Large intestine (tissue), 3 donors: ENCODE results near the gene MDH1. TPM values are rescaled to one million over a fixed set of nuclear protein-coding genes. Genes with fewer than 3 reads are reported as not detected.
"Not testable (repeated sequence)": the region's sequence is repeated elsewhere in the genome, so short reads cannot be mapped to it uniquely, and the experiment has no call there.

Experiments used
- DNase-seq, 2 donors: peaks; one replicate each; pipeline versions ENCODE4 v3.0.0 to v3.0.0-alpha.2; 2013
- H3K27ac ChIP-seq: one replicate; pipeline ENCODE4 v1.5.1; 2013; ENCODE audit warnings: low read length
- H3K27me3 ChIP-seq: 2 replicates; pipeline ENCODE4 v1.6.1; 2013; ENCODE audit warnings: low read length; ENCODE audit not compliant: control insufficient read depth, insufficient read depth
- H3K36me3 ChIP-seq: 2 replicates; pipeline ENCODE4 v1.6.1; 2013; ENCODE audit warnings: low read length; ENCODE audit not compliant: control insufficient read depth, insufficient read depth
- H3K4me1 ChIP-seq: one replicate; pipeline ENCODE4 v1.6.1; 2013; ENCODE audit warnings: low read length; ENCODE audit not compliant: control insufficient read depth, insufficient read depth
- H3K4me3 ChIP-seq: one replicate; pipeline ENCODE4 v1.5.1; 2013; ENCODE audit warnings: low read length
- H3K9me3 ChIP-seq: one replicate; pipeline ENCODE4 v1.6.1; 2013; ENCODE audit warnings: mild to moderate bottlenecking, low read depth, low read length, moderate library complexity; ENCODE audit not compliant: control insufficient read depth
- WGBS: methylation state at CpG from one replicate; pipeline ENCODE4 v1.1.5; 2013; ENCODE audit warnings: low lambda C conversion rate; ENCODE audit not compliant: insufficient coverage; 5-methylcytosine and 5-hydroxymethylcytosine counted together
- polyA plus RNA-seq: library from polyadenylated mRNA; unstranded; fragments of 120-200 nt; gene quantifications from one replicate; pipeline ENCODE4 v1.2.1, GENCODE V29; 2013

The MDH1 gene
- polyA plus RNA-seq, 1 donor, result 200 TPM

DNA sequence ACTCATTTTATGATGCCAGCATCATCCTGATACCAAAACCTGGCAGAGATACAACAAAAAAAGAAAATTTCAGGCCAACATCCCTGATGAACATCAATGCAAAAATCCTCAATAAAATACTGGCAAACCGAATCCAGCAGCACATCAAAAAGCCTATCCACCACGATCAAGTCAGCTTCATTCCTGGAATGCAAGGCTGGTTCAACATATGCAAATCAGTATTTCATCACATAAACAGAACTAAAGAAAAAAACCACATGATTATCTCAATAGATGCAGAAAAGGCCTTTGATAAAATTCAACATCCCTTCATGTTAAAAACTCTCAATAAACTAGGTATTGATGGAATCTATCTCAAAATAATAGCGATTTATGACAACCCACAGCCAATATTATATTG is 29.8 kb upstream of the MDH1 start:
- H3K36me3 ChIP-seq, result not testable (repeated sequence)
- no CpG with 5 or more reads among the region's 3 CpGs for WGBS

DNA sequence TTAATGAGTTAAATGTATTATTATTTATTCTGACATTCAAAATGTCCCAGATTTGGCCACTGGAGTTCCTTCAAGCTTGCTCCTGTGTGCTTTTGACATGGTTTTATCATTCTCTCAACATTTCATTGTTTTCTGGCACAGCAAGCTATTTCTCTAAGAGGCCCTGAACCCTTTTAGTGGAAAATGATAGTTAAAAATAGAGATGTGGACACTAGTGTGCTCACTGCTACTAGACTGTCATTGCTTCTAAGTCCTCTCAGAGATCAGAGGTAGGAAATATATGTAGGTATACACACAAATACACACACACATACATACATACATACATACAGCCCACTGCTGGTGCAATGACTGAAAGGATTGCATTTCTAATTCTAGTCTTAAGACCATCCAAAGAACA is 26.0 kb upstream of the MDH1 start:
- Histone ChIP-seq H3K27me3 (no peaks in the 10 kb centered on the region), H3K36me3 (no peaks in the 10 kb centered on the region), H3K4me3 (no peak overlapping the region), H3K4me1 (no peaks in the 10 kb centered on the region), H3K9me3 (no peaks in the 10 kb centered on the region), H3K27ac (no peak overlapping the region)
- no peak for DNase-seq

More for the DNA sequence above, 29.8 kb upstream of the MDH1 start:
- not testable (repeated sequence) for H3K4me1 ChIP-seq, DNase-seq, H3K4me3 ChIP-seq, H3K27me3 ChIP-seq, H3K9me3 ChIP-seq, H3K27ac ChIP-seq

DNA sequence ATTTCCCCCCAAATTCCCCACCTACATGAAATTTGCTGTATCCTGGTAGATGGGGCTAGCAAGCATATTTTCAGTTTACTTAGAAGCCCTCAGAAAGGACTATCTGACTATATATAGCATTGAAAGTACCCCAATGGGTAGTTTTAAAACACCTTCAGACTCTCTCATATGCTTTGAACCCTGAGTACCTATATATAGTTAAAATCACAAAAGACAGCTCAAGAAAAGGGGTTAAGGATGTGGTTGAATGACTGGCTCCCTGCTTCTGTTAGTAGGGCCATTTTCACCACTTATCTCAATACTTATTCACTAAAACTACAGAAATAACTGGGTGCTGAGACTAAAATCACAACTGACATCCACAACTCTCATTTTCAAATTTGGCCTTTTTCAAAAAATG is 19.0 kb upstream of the MDH1 start:
- H3K36me3 ChIP-seq, result no peaks in the 10 kb centered on the region
- H3K27ac ChIP-seq, result no peak overlapping the region
- no peaks in the 10 kb centered on the region for H3K4me1 ChIP-seq
- H3K27me3 ChIP-seq, result no peaks in the 10 kb centered on the region
- DNase-seq, result no peak
- no peaks in the 10 kb centered on the region for H3K9me3 ChIP-seq
- H3K4me3 ChIP-seq, result no peak overlapping the region

DNA sequence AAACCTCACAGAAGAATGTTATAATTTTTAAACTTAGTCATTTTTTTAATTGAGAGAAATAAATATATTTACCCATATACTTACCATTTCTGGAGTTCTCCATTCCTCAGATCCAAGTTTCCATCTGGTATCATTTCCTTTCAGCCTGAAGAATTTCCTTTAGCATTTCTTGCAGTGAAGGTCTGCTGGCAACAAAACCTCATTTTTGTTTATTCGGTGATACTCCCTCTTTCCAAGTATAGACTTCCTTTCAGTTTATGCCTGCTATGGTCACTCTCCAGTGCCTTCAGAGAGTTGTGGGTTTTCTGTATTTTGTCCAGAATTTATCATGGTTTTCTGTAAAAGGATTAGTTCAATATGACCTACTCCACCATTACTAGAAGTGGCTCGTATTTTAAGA is 17.5 kb upstream of the MDH1 start:
- Histone ChIP-seq H3K4me3 (no peak overlapping the region), H3K9me3 (no peaks in the 10 kb centered on the region), H3K36me3 (no peaks in the 10 kb centered on the region), H3K4me1 (no peaks in the 10 kb centered on the region), H3K27me3 (no peaks in the 10 kb centered on the region), H3K27ac (no peak overlapping the region)
- WGBS, result 100% methylated on average over 1 of the region's 2 CpGs
- no peak for DNase-seq

DNA sequence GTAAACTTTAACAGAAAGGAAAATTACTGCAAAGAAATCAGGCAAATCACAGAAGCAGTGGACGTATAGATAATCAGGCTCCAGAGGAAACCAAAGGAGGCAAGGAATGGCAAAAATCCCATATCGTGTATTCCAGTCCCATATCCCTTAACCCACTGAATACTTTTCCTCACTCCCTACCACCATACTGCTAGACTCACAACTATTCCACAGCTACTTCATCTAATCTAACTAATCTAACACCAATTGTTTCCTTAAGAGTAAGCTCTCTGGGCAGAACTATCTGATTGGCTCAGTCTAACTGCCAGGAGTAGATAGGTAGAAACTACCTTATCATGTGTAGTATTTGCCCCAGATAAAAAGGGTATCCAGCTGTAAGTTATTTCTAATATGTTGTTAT is 16.8 kb upstream of the MDH1 start:
- Histone ChIP-seq H3K9me3 (no peaks in the 10 kb centered on the region), H3K27ac (no peak overlapping the region), H3K36me3 (no peaks in the 10 kb centered on the region), H3K4me1 (no peaks in the 10 kb centered on the region), H3K4me3 (no peak overlapping the region), H3K27me3 (no peaks in the 10 kb centered on the region)
- DNase-seq, result no peak
- WGBS, result no CpG with 5 or more reads among the region's 2 CpGs

DNA sequence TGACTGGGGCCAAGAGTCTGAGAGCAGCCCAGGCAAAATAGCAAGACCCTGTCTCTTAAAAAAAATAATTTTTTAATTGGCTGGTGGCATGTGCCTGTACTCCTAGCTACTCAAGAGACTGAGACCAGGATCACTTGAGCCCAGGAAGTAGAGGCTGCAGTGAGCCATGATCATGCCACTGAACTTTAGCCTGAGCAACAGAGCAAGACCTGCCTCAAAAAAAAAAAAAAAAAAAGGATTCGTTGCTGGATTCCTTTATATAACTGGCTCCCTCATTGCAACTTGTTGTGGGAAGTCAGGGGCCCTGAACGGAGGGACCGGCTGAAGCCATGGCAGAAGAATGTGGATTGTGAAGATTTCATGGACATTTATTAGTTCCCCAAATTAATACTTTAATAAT is 15.7 kb upstream of the MDH1 start:
- DNase-seq, H3K27me3 ChIP-seq, H3K27ac ChIP-seq, H3K4me1 ChIP-seq, H3K4me3 ChIP-seq, H3K9me3 ChIP-seq, H3K36me3 ChIP-seq: not testable (repeated sequence)
- no CpG with 5 or more reads among the region's 3 CpGs for WGBS

DNA sequence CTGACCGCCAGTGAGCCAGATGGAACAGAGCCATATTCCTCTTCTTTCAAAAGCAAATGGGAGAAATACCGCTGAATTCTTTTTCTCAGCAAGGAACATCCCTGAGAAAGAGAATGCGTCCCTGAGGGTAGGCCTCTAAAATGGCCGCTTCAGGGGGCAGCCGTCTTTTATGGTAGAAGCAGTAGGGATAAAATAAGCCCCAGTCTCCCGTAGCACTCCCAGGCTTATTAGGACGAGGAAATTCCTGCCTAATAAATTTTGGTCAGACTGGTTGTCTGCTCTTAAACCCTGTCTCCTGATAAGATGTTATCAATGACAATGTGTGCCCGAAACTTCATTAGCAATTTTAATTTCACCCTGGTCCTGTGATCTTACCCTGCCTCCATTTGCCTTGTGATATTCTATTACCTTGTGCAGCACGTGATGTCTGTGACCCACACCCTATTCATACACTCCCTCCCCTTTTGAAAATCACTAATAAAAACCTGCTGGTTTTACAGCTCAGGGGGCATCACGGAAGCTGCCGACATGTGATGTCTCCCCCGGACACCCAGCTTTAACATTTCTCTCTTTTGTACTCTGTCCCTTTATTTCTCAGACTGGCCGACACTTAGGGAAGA is 14.9 kb upstream of the MDH1 start:
- not testable (repeated sequence) for H3K27ac ChIP-seq, H3K36me3 ChIP-seq, DNase-seq, H3K27me3 ChIP-seq, H3K4me1 ChIP-seq, H3K4me3 ChIP-seq, H3K9me3 ChIP-seq
- WGBS, result 96% methylated on average over 4 of the region's 13 CpGs

DNA sequence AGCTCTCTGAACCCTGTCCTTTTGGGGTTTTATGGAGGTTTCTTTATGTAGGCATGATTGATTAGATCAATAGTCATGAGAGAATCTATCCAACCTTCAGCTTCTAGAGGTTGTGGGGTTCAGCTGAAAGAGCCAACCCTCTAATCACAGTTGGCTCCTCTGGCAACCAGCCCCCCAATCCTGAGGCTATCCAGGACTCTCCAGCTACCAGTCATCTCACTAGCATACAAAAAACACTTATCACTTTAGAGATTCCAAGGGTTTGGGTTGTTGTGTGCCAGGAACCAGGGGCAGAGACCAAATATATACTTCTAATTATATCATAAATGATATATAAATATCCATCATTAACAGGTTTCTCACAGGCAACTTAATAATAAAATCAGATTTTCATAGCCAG is 12.2 kb upstream of the MDH1 start:
- H3K27ac ChIP-seq, result no peak overlapping the region
- H3K36me3 ChIP-seq, result no peaks in the 10 kb centered on the region
- H3K27me3 ChIP-seq, result no peaks in the 10 kb centered on the region
- no peak overlapping the region for H3K4me3 ChIP-seq
- H3K9me3 ChIP-seq, result no peaks in the 10 kb centered on the region
- no peak for DNase-seq
- no peaks in the 10 kb centered on the region for H3K4me1 ChIP-seq

DNA sequence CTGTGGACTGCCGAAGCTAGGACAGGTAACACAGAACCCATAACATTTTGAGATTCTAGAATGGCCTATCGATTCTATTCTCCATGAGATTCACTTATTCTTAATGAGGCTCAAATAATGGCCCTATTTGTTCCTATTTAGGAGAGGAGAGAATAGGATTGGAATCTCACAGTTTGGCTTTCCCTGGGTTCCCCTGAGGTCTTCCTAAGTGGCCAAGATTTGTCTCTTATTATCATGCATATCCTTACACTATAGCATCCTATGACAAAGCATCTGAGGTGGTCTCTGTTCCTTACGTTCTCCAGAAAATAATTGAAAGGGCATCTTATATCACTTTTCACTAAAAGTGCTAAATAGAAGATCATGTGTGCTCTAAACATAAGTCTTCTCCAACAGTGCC is 10.0 kb upstream of the MDH1 start:
- no CpG with 5 or more reads among the region's 3 CpGs for WGBS
- Histone ChIP-seq H3K27ac (no peak overlapping the region), H3K4me1 (no peaks in the 10 kb centered on the region), H3K4me3 (no peak overlapping the region), H3K27me3 (no peaks in the 10 kb centered on the region), H3K9me3 (no peaks in the 10 kb centered on the region), H3K36me3 (no peaks in the 10 kb centered on the region)
- DNase-seq, result no peak

DNA sequence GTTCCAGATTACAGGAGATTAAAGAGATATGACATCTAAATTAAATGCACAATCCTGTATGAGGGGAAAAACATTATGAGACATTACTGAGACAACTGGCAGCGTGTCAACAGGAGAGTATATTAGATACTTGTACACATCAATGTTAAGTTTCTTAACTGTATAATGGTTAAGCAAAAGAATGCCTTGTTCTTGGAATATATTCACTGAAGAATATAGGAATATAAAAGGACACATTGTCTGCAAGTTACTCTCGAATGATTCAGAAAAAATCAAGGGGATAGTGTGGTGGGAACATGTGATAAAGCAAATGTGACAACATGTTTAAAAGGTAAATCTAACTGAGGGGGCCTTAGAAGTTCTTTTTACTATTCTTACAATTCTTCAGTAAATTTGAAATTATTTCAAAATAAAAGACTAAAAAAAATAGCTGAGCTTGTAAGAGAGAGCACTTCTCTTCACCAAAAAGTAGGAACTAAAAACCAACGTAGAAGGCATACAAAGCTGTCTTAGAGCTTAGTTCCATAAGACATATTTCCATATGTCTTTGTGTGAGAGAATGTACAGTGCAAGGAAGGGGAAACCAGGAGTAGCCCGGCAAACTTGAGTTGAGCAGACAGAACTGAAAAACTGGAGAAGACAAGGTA is 8.0 kb upstream of the MDH1 start:
- no peaks in the 10 kb centered on the region for H3K36me3 ChIP-seq
- no peak overlapping the region for H3K27ac ChIP-seq
- no peaks in the 10 kb centered on the region for H3K9me3 ChIP-seq
- whole genome bisulfite sequencing, result 73% methylated on average over 2 of the region's 4 CpGs
- H3K27me3 ChIP-seq, result no peaks in the 10 kb centered on the region
- no peaks in the 10 kb centered on the region for H3K4me1 ChIP-seq
- no peak overlapping the region for H3K4me3 ChIP-seq
- no peak for DNase-seq

DNA sequence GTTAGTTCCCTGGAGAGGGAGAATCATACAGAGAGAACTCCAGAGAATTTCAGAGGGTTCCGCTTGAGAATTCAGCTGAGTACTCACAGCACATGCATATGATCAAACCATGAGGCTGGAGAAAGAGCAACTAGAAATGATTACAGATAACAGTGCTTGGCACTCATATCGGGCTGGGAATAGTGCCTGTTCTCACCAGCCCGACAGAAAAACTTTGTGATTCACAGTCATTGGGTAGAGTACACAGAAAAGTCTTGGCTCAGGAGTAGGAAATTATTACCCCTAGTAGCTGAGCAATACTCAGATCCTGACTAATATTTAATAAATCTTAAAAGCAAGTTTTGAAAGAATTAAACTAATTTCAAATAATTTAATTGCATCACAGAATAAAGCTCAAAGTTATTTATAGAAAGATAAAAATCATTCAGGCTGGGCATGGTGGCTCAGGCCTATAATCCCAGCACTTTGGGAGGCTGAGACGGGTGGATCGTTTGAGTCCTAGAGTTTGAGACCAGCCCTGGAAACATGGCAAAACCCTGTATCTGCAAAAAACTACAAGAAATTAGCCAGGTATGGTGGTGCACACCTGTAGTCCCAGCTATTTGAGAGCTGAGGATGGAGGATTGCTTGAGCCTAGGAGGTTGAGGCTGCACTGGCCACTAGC is 7.3 kb upstream of the MDH1 start:
- Histone ChIP-seq H3K27me3 (no peaks in the 10 kb centered on the region), H3K4me1 (no peaks in the 10 kb centered on the region), H3K9me3 (no peaks in the 10 kb centered on the region), H3K36me3 (no peaks in the 10 kb centered on the region), H3K27ac (no peak overlapping the region), H3K4me3 (no peak overlapping the region)
- 90% methylated on average over 2 of the region's 5 CpGs for WGBS
- no peak for DNase-seq
